HT-29 (cell line): ENCODE results near the gene RHOC. TPM values are rescaled to one million over a fixed set of nuclear protein-coding genes. Genes with fewer than 3 reads are reported as not detected.
"Not testable (repeated sequence)": the region's sequence is repeated elsewhere in the genome, so short reads cannot be mapped to it uniquely, and the experiment has no call there.

Experiments
- DNase-seq: peaks from one replicate; pipeline ENCODE4 v3.0.0-alpha.2; 2015; ENCODE audit warnings: low spot score
- total RNA-seq: library from RNA; depleted of rRNA; stranded (reverse); fragments of >200 nt; shearing (Covaris generic); gene quantifications from 2 replicates; pipeline ENCODE4 v1.2.3, GENCODE V29; 2014; rRNA removed

RHOC gene
- 374 and 385 TPM in 2 replicates for total RNA-seq

DNA sequence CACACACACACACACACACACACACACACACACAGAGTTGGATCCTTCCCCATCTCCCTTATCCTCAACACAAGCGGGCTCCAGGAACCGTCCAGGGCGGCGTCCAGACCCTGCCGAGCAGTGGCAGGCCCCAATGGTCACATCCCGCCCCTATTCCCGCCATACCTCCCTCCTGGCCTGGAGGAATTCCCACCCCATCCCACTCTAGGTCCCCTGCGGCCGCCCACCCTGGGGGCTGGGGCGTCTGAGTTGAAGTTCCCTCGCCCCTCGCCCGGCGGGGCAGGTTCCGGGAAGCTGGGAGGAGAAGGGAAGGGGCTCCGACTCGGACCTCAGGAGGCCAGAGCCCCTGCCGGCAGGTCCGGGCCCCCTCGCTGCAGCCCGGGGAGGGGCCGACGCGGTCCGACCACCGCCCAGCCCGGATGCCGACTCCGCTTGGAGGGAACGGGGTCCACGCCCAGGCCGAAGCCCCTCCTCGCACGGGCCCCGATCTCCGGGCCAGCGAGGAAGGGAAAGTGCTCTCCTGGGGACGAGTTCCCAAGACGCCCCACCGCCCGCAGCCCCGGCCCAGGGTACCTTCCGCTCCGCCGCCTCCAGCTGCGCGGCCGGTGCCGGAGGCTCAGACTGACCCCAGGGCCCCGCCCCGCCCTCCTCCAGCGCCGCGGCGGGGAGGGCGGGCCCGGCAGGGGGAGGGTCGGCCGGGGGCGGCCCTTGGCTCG, at the start of gene RHOC:
RHOC (minus strand) TSS at position 623 of the 716 bp plus-strand sequence. CDS start 3,328 bp downstream, outside the sequence.
- DNase-seq = peak; percentile 61

DNA sequence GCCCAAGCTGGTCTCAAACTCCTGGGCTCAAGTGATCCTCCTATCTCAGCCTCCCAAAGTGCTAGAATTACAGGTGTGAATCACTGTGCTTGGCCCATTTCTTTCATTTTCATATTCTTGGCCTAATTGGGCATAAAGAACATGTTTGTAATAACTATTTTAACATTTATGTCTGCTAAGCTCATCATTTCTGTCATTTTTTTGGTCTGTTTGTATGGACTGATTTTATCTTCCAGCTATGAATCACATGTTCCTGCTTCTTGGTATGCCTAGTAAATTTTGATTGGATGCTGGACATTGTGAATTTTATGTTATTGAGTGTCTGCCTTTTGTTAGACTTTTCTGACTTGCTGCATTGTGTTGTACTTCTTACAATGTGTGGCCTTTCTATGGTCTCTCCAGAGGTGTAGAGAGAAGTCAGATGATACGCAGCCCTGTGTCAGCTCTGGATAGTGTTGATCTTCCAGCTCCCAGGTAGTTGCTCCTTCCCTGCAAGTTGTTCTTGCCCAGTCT, 47.2 kb upstream of the RHOC start:
- DNase-seq = no peak

DNA sequence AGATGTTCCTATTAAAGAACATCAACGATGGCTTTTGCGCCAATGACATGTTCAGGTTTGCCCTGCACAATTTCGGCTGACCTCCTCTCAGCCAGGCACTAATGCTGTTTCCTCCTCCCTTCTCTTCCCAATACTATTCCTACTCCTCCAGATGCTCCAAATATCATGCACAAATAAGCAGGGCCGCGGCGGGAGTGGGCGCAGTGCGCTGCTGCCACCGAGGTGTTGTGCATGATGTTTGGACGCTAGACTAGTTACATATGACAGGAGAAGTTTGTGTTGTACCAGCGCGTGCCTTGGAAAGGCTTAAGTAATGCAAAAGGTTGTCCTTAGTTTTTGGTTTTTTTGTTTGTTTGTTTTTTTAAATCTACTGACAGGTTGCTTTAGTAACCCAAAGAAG, 41.5 kb upstream of the RHOC start:
- DNase-seq = no peak

DNA sequence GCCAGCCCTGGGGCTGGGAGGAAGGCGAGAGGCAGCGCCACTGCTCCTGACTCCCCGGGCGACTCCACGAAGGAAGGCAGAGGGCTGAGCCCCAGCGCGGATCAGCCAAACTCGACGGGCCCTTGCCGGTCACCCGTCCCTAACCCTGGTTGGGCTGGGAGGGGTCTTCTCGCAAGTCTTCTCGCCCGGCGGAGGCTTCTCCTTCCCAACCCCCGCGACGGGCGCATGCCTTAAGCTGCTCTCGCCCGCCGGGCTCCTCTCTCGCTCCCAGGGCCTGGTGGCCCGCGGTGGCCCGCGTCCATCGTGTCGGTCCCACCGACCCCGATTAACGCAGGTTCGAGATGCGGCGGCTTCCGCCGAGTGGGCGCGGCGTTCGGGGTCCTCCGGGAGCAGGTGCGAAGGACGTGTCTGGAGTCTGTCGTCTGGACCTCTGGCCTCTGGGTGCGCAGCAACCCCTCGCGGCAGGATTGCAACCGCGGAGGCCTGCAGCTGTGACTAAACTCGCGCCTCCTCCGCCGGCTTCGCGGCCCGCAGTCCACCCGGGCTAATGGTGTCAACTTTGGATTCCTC, 37.2 kb upstream of the RHOC start:
- DNase-seq = no peak

DNA sequence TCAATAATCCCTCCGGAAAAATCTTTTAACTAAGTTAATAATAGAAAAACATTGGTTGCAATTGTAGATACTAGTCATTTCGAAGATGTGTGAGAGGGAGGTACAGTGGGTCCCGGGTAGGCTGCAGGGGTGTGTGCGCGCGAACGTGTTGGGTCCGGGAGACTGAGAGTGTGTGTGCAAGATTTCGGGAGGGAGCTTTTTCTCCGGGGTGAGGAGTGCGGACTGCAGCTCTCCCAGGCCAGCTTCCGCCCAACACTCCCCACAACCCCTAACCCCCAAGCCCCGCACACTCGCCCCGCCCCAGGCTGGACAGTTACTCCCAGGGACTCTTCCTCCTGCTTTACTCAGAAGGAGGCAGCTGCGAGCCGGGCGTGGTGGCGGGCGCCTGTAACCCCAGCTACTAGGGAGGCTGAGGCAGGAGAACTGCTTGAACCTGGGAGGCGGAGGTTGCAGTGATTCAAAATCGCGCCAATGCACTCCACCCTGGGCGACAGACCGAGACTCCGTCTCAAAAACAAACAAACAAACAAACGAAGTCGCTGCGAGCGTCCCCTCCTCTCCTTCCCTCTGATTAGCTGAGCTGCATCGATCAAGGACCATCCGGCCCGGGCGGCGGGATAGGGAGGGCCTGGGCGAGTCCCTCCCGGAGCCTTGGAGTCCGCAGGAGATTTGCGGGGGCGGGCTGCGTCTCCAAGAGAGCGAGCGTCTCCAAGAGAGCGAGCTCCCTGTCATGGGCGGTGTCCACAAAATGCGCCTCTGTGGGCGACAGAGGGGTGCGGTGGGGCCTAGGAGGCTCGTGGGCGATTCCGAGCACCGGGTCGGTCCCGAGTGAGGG, 36.5 kb upstream of the RHOC start:
- no peak for DNase-seq

DNA sequence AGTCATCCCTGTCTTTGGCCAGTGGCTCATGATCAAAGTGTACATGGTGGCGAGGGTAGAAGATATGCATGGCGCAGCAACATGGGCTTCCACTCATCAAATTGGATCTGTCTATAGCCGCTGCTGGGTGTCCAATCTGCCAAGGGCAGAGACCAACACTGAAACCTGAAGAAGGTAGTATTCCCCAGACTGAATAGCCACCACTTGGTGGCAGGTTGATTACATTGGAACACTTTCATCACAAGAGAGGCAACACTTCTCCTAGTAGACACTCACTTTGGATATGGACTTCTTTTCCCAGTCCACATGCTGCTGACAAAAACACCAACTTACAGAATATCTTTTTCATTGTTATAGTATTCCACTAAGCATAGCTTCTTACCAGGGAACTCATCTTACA, 30.6 kb upstream of the RHOC start:
- no peak for DNase-seq

DNA sequence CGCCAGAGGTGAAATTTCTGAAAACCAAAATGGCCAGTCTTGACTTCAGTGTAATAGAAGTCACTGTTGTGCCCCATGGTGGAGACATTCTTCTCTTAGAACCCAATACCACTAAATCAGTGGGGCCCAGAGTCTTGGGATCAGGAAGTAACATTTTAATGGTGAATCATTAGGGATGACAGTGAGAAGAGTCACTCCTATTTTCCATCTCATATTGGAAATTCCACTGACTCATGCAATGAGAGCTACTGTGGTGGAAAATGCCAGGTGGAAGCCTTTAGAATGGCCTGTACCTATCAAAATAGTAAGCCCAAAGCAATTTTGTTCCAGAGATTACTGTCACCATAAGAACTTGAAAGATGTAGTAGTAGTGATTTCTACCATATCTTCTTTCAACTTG, 28.8 kb upstream of the RHOC start:
- DNase-seq = no peak

DNA sequence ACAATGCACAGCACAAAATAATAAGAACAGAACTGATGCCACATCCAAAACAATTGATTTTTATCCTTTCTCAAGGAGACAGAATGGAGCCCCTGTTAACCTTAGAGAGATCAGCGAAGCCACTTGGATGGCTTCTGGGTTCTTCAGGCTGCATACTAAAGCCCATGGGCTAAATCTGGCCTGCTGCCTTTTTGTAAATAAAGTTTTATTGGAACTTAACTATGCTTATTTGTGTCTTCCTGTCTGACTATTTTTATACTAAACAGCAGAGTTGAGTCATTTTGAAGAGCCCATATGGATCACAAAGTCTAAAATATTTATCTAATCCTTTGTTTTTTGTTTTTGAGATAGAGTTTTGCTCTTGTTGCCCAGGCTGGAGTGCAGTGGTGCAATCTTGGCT, 24.5 kb upstream of the RHOC start:
- DNase-seq = no peak

DNA sequence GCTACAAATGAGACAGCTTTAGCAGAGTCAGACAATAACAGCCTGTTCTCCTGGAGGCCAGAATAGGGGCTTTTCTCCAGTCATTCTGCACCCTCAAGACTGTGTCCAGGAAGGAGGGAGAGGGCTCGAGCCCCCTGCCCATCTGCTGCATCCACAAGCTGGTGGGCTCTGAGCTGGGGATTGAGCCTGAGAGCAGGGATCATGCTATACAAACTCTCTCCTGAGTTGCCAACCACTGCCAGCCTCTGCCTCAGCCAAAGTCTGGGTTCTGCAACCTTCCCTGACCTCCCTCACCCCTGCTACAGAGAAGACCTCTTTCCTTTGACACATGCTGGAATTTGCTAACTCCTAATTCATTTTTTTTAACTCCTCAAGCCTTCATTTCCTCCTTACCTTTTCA, 23.0 kb upstream of the RHOC start:
- DNase-seq = no peak

DNA sequence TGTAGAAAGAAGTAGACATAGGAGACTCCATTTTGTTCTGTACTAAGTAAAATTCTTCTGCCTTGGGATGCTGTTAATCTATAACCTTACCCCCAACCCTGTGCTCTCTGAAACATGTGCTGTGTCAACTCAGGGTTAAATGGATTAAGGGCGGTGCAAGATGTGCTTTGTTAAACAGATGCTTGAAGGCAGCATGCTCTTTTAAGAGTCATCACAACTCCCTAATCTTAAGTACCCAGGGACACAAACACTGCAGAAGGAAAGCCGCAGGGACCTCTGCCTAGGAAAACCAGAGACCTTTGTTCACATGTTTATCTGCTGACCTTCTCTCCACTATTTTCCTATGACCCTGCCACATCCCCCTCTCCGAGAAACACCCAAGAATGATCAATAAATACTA, 22.1 kb upstream of the RHOC start:
- DNase-seq = not testable (repeated sequence)

DNA sequence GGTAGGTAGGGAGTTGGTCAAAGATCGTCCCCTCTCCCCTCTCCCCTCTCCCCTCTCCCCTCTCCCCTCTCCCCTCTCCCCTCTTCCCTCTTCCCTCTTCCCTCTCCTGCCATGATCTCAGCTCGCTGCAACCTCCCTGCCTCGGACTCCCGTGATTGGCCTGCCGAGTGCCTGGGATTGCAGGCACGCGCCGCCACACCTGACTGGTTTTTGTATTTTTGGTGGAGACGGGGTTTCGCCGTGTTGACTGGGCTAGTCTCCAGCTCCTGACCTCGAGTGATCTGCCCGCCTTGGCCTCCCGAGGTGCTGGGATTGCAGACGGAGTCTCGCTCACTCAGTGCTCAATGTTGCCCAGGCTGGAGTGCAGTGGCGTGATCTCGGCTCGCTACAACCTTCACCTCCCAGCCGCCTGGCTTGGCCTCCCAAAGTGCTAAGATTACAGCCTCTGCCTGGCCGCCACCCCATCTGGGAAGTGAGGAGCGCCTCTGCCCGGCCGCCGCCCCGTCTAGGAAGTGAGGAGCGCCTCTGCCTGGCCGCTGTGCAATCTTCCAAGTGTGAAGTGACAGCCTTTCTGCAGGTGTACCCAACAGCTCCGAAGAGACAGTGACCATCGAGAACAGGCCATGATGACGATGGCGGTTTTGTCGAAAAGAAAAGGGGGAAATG, 21.5 kb upstream of the RHOC start:
- not testable (repeated sequence) for DNase-seq

DNA sequence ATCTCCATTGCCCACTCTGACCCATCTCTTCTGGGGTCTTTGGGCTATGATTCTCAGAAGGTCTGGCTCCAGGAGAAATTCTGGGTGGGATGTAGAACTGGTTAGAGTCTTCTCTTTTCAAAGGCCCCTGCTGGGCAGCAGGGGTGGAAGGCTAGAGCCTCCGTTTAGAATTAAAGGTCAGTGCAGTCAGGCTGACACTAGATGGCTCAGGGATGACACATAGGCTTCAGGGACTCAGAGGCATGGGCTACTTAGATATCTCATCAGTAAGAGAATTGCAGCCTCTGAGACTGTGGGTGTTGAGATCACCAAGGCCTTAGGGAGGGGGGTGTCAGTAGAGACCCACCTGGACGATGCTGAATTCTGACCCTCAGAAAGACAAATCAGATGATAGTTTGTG, 20.8 kb upstream of the RHOC start:
- DNase-seq = no peak

DNA sequence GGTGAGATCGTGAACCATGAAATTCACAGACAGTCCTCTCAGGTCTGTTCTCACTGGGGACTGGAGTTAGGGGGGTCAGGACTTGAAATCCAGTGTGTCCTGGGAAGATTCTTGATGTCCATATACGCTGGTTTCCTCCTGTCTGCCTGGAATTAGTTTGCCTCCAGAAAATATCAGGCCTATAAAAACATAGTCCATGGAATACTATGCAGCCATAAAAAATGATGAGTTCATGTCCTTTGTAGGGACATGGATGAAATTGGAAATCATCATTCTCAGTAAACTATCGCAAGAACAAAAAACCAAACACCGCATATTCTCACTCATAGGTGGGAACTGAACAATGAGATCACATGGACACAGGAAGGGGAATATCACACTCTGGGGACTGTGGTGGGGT, 17.3 kb upstream of the RHOC start:
- not testable (repeated sequence) for DNase-seq

DNA sequence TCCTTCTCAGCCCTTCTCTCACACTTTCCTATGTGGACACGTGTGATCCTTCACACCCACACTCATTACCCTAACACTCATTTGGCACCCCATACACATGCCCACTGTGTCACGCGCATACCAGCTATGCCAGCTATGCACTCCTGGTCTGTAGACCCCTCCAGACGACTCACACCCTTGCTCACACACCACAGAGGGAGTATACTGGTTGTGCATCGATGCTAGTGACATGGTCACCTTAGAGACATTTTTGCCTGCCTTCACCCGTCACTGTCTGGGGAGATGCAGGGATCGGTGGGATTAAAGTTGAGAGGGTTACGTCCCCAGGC, 16.5 kb upstream of the RHOC start:
- DNase-seq = no peak

DNA sequence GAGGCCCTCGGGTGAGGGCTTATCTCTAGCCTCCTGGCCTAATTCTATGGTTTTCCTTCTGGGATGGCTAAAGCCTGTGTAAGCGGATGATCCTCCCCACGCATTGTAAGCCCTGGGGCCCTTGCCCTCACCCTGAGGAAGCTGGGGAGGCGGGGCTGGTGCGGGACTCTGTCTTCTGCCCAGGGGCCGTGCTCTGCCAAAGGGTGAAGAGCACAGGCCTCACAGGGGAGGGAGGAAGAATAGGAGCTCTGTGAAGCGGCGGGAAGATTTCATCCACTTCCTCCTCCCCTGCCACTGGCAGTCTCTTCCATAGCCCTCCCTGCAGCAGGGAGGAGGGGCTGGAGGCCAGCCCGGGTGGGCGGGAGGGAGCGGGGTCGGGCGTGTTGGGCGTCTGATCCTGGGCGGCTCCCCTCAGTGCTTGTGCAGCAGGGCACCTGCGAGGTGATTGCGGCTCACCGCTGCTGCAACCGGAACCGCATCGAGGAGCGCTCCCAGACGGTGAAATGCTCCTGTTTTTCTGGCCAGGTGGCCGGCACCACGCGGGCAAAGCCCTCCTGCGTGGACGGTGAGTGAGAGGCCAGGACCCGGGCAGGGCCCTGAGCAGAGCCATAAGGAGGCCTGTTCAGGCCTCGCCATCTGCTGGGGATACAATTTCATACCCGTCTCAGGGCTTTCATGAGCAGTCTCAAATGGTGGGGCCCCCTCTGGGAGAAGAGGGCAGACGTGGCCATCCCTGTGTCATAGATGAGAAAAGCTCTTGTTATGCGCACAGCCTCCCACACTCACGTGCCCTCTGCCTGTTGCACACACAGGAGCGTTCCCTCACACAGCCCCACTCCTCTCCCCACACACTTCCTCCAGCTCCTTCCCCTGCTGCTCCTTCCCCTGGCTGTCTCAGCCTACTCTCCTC, 15.9 kb upstream of the RHOC start:
- DNase-seq = no peak

DNA sequence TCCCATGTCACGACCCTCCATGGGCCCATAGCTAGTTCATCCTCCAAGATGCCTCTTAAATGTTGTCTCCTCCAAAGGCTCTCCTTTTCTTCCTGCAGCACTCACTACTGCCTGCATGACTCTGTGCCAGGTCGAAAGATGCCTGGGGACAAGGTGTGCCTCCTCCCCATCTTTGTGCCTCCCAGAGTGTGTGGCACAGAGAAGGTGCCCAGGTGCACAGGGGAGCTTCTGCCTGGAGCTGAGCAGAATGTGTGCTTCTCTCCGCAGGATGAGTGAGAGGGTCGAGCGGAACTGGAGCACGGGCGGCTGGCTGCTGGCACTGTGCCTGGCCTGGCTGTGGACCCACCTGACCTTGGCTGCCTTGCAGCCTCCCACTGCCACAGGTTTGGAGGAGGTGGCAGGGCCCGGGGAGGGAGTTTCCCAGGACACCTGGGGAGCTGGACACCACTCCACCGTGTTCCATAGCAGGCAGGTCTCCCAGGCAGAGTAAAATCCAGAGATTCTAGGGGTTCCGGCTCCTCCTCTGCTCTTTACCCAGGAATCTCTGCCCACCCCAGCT, 15.1 kb upstream of the RHOC start:
- no peak for DNase-seq

DNA sequence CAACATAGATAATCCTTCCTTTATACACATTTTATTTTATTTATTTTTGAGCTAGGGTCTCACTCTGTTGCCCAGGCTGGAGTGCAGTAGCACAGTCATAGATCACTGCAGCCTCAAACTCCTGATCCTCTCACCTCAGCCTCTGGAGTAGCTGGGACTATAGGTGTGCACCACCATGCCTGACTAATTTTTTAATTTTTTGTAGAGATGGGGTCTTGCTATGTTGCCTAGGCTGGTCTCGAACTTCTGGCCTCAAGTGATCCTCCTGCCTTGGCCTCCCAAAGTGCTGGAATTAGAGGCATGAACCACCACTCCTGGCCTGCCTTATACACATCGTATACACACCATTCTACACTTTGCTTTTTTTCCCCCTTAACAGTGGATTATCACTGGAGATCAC, 14.4 kb upstream of the RHOC start:
- not testable (repeated sequence) for DNase-seq

DNA sequence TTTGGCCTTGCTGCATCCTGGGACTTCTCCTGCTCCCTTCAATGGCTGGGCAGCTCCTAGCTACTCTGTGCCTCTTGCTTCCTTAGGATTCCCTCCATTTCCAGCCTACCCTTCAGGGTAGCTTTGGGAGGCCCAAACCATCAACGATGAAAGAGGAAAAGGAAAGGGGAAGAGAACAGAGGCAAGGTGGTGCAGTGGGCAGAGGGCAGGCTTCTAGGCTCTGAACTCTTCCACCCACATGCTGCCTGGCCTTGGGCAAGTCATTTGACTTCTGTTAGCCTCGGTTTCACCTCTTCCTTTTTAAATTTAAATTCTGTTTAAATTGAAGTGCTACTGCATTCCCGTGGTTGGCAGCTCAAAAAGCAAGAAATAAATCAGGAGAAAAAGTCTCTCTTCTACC, 13.9 kb upstream of the RHOC start:
- no peak for DNase-seq

DNA sequence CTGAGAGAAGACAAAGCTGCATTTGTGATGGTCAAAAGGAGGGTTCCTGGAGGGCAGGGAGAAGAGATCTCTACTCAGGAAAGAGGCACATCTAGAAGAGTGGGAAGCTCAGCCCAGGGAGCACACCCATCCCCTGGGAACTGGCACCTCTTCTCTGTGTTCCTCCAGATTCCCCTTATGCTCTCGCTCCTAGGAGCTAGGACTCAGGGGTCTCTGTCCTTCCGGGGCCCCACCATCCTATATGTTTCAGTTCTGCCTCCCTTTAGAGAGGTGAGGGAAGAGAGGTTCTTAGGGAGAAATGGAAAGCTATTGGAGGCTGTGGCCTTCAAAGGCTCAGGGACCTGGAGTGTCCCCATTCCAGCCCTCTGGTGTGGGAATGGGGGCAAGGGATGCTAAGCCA, 12.8 kb upstream of the RHOC start:
- no peak for DNase-seq

DNA sequence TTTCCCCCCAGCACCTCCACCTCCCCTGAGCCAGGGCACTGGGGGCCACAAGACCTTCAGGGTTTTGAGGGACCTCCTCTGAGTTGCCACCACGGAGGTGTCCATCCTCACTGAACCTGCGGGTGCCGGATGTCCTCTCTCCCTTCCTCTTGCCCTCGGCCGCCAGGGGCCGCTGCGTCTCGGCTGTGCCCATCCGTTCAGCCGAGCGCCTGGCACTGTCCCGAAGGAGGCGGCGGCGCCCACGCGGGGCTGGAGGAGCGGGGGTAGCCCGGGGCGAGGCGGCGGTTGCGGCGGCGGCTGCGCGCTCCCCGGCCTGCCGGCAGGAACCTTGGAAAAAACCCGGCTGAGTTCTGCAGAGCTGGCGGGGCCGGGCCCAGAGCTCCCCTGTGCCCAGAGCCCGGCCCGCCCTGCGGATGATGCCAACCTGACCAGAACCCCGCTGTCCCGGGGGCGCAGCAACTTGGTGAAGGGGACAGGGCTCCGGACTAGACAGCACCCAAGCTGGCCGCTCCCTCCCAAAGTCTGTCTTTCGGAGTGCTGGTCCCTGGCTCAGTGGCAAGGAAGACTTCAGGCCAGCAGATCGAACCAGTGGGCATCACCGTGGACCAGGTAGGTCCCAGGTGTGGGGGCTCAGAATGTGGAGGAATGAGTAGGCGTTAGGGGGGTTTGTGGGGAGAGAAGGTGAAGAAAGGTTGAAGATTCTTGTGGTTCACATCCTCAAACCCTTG, 11.9 kb upstream of the RHOC start:
- DNase-seq = peak; percentile 78
